ENCODE measurements around the gene RFNG. TPM values are rescaled to one million over a fixed set of nuclear protein-coding genes. Genes with fewer than 3 reads are reported as not detected.

Gene RFNG
- total RNA-seq, 1 experiment from 2014 or later, result 52.0 TPM

DNA sequence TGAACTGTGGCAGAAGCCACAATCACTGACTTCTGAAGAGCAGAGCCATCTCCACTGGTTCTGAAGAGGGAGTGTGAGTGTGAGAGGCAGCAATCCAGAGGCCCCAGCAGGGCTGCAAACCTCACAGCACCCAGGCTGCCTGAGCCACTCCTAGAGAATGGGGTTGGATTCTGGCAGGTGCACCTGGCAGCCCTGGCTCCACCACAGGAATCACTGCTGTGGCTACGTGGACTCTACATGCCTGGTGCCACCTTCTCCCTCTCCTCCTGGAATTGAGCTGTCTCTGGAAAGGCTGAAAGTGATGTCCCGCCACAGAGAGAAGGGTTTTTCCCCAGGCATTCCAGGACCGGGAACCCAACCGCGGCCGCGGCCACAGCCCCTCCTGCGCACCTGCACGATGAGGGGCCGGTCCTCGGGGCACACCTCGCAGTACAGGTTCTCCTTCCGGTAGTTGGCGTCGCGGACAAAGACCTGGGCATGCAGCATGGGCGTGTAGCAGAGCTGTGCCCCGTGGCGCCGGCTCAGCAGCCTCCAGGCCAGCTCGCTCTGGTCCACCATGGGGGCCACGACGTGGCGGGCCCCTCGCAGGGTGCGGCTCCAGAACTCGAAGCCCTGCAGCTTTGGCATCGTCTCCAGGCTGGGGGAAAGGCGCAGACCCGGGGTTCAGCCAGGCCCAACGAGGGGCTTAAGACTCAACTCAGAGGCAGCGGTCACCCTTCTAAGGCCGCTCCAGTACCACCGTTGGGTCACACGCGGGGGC is 13.0 kb upstream of the RFNG start:
- ChIA-PET RAD21 (ENCODE audit: low non-redundant PET in 1 of 2, low total read pairs in 2 of 2, uncharacterized antibody in 2 of 2, unreplicated experiment in 2 of 2) (no interaction called here), CTCF (no interaction called here), POLR2A (interaction anchor here (0.9 kb wide), 1 partner anchor 34 kb away, joined by 3 read pairs; no protein-coding TSS in a partner anchor)
- Histone ChIP-seq H3K9ac (ENCODE audit: low read length) (peak overlapping the region; percentile 100), H3K79me2 (ENCODE audit: insufficient read depth, low read length) (peaks cover 35% of the 10 kb centered on the region), H3K9me3 (ENCODE audit: control insufficient read depth in 1 of 2, insufficient read depth in 1 of 2, low read depth in 1 of 2, low read length in 2 of 2) (no peaks in the 10 kb centered on the region), H3K4me1 (ENCODE audit: control insufficient read depth in 1 of 2, insufficient read depth in 2 of 2, low read length in 2 of 2) (peaks cover 11 to 22% of the 10 kb centered on the region in 2 experiments; a peak in 3 of 4 replicates), H3K4me3 (replicated peaks in 1 of 2; ENCODE audit: low read depth in 1 of 2, low read length in 2 of 2) (peak overlapping the region; percentile 96 to 100), H3K27ac (ENCODE audit: low read depth, low read length) (peak overlapping the region; percentile 89), H3K4me2 (ENCODE audit: low read length) (peak overlapping the region; percentile 100), H3K36me3 (ENCODE audit: control insufficient read depth in 1 of 2, insufficient read depth in 2 of 2, low read length in 2 of 2) (peaks cover 15 to 46% of the 10 kb centered on the region in 2 experiments; a peak in 3 of 4 replicates), H3K27me3 (ENCODE audit: insufficient read depth, low read length) (no peaks in the 10 kb centered on the region), H4K20me1 (ENCODE audit: insufficient read depth) (no peaks in the 10 kb centered on the region), H3K9me2 (ENCODE audit: insufficient read depth) (no peaks in the 10 kb centered on the region), H2AFZ (ENCODE audit: low read depth, low read length, poor library complexity, severe bottlenecking) (no peak overlapping the region)
- TF ChIP-seq EZH2 (IDR thresholded peaks at IDR 0.05) (no peak), POLR2A (IDR thresholded peaks at IDR 0.05; ENCODE audit: borderline replicate concordance, extremely low read depth, insufficient read depth, insufficient read length) (peak; percentile 35), ELF1 (IDR thresholded peaks at IDR 0.05; ENCODE audit: borderline replicate concordance, low read depth) (no peak), JUND (IDR thresholded peaks at IDR 0.05) (no peak), ZFX (IDR thresholded peaks at IDR 0.05) (no peak)
- TF ChIP-seq, protein P1, sequence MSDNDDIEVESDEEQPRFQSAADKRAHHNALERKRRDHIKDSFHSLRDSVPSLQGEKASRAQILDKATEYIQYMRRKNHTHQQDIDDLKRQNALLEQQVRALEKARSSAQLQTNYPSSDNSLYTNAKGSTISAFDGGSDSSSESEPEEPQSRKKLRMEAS (IDR thresholded peaks at IDR 0.05), result no peak; the same call in 1 of the 2 replicates
- TSS peak; percentile 64 for BruUV-seq (replicated peaks)
- peak; percentile 62 for ATAC-seq
- intact Hi-C loops (cut with micrococcal nuclease), result no loop called here
- DNase-seq (ENCODE audit: low read depth, low spot score), result no peak

DNA sequence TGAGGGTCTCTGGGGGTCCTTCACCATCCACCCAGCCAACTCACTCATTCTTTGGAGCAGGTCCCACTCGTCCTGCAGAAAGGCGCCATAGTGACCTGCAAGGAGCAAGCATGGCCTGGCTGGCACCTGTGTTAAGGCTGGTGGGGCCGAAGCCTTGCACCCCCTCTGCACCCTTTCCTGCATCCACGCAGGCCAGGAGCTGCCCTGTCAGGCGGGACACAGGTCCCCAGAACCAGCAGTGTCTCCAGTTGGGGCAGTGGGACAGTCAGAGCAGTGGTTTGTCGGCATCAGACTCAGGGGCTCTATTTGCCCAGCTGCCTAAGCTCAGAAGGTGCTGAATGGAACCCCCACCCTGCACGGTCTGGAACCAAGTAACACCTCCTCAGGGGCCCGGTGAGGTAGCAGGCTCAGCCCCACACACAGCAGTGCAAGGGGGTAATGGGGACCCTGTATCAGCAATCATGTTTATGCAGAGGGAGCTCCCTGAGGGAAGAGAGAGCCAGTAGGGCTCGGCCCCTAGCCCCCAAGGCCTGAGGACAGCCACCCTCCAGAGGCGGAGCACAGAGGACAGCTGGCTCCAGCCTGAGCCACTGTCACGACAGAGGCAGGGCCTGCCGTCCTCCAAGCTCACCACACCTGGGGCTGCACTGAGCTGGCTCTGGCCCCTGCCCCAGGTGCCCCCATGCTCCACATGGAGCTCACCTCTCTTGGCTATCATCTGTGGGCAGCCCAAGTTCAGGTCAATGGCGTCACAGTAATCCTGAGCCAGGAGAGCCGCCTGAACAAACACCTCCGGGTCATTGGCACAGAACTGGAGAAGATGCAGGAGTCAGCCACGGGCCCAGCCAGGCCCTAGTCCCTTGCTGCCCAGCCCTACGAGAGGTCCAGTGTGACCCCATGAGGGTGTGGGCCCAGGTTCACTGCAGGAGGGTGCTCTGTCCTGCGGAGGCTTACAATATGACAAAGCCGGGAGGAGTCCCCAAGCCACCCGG is 12.1 kb upstream of the RFNG start:
- H2AFZ ChIP-seq (ENCODE audit: low read depth, low read length, poor library complexity, severe bottlenecking), result no peak overlapping the region
- ChIA-PET POLR2A (no interaction called here), CTCF (no interaction called here), RAD21 (ENCODE audit: low non-redundant PET in 1 of 2, low total read pairs in 2 of 2, uncharacterized antibody in 2 of 2, unreplicated experiment in 2 of 2) (no interaction called here)
- no peaks in the 10 kb centered on the region for H4K20me1 ChIP-seq (ENCODE audit: insufficient read depth)
- peaks cover 35% of the 10 kb centered on the region for H3K79me2 ChIP-seq (ENCODE audit: insufficient read depth, low read length)
- DNase-seq (ENCODE audit: low read depth, low spot score), result no peak
- TF ChIP-seq CEBPB (IDR thresholded peaks at IDR 0.05; ENCODE audit: low read depth) (no peak), TCF7L2 (IDR thresholded peaks at IDR 0.05; ENCODE audit: borderline replicate concordance, extremely low read depth, insufficient read depth, insufficient read length) (no peak), ZFX (IDR thresholded peaks at IDR 0.05) (no peak), FOSL1 (IDR thresholded peaks at IDR 0.05; ENCODE audit: low read depth) (no peak), EZH2phosphoT487 (IDR thresholded peaks at IDR 0.05; ENCODE audit: borderline replicate concordance) (no peak), ZNF274 (IDR thresholded peaks at IDR 0.05; ENCODE audit: low read depth, low read length) (no peak), YY1 (IDR thresholded peaks at IDR 0.05; ENCODE audit: extremely low read depth, insufficient replicate concordance, low read depth, low read length) (no peak), JUND (IDR thresholded peaks at IDR 0.05) (no peak)
- TF ChIP-seq, protein P2, sequence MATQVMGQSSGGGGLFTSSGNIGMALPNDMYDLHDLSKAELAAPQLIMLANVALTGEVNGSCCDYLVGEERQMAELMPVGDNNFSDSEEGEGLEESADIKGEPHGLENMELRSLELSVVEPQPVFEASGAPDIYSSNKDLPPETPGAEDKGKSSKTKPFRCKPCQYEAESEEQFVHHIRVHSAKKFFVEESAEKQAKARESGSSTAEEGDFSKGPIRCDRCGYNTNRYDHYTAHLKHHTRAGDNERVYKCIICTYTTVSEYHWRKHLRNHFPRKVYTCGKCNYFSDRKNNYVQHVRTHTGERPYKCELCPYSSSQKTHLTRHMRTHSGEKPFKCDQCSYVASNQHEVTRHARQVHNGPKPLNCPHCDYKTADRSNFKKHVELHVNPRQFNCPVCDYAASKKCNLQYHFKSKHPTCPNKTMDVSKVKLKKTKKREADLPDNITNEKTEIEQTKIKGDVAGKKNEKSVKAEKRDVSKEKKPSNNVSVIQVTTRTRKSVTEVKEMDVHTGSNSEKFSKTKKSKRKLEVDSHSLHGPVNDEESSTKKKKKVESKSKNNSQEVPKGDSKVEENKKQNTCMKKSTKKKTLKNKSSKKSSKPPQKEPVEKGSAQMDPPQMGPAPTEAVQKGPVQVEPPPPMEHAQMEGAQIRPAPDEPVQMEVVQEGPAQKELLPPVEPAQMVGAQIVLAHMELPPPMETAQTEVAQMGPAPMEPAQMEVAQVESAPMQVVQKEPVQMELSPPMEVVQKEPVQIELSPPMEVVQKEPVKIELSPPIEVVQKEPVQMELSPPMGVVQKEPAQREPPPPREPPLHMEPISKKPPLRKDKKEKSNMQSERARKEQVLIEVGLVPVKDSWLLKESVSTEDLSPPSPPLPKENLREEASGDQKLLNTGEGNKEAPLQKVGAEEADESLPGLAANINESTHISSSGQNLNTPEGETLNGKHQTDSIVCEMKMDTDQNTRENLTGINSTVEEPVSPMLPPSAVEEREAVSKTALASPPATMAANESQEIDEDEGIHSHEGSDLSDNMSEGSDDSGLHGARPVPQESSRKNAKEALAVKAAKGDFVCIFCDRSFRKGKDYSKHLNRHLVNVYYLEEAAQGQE (IDR thresholded peaks at IDR 0.05; ENCODE audit: low read depth), result no peak
- TF ChIP-seq, protein P1 (IDR thresholded peaks at IDR 0.05), result no peak
- no peak for ATAC-seq
- H3K4me1 ChIP-seq (ENCODE audit: control insufficient read depth in 1 of 2, insufficient read depth in 2 of 2, low read length in 2 of 2), result peaks cover 11 to 22% of the 10 kb centered on the region in 2 experiments; a peak in 3 of 4 replicates
- H3K4me3 ChIP-seq (replicated peaks in 1 of 2; ENCODE audit: low read depth in 1 of 2, low read length in 2 of 2), result peak overlapping the region; percentile 96 to 100
- H3K27me3 ChIP-seq (ENCODE audit: insufficient read depth, low read length), result no peaks in the 10 kb centered on the region
- peak overlapping the region; percentile 100 for H3K4me2 ChIP-seq (ENCODE audit: low read length)
- peaks cover 15 to 53% of the 10 kb centered on the region in 2 experiments; a peak in 3 of 4 replicates for H3K36me3 ChIP-seq (ENCODE audit: control insufficient read depth in 1 of 2, insufficient read depth in 2 of 2, low read length in 2 of 2)
- no peaks in the 10 kb centered on the region for H3K9me3 ChIP-seq (ENCODE audit: control insufficient read depth in 1 of 2, insufficient read depth in 1 of 2, low read depth in 1 of 2, low read length in 2 of 2)
- peak overlapping the region; percentile 89 for H3K27ac ChIP-seq (ENCODE audit: low read depth, low read length)
- H3K9me2 ChIP-seq (ENCODE audit: insufficient read depth), result no peaks in the 10 kb centered on the region
- BruUV-seq (replicated peaks), result no TSS peak
- intact Hi-C loops (cut with micrococcal nuclease), result no loop called here
- H3K9ac ChIP-seq (ENCODE audit: low read length), result peak overlapping the region; percentile 100
